Keratinocyte (primary cell): ENCODE results near the gene TMOD1. TPM values are rescaled to one million over a fixed set of nuclear protein-coding genes. Genes with fewer than 3 reads are reported as not detected.

Source experiments
- DNase-seq: peaks from one replicate; pipeline ENCODE4 v3.0.0-alpha.2; 2011; ENCODE audit warnings: low read depth, missing footprints, low spot score
- FAIRE-seq: peaks from 2 replicates; lab custom pipeline; 2011; peaks lifted over from hg19 to GRCh38; lab: Jason Lieb, UNC
- H2AFZ ChIP-seq: 2 replicates; pipeline ENCODE4 v1.6.0; 2012; ENCODE audit warnings: low read length, control low read depth, inconsistent platforms; ENCODE audit not compliant: control insufficient read depth
- H3K27ac ChIP-seq: 2 replicates; pipeline ENCODE4 v1.5.1; 2011; ENCODE audit warnings: low read length; ENCODE audit not compliant: control insufficient read depth, insufficient read depth
- H3K27me3 ChIP-seq: 3 replicates; pipeline ENCODE4 v1.6.0; 2011; ENCODE audit warnings: low read length; ENCODE audit not compliant: control insufficient read depth, insufficient read depth; ENCODE audit errors: extremely low read depth
- H3K36me3 ChIP-seq, 2 experiments: 2 replicates in 1 of 2; 3 replicates in 1 of 2; pipeline ENCODE4 v1.5.1; 2011; ENCODE audit warnings: low read length in 2 of 2, mild to moderate bottlenecking in 1 of 2; ENCODE audit not compliant: control insufficient read depth in 2 of 2, insufficient read depth in 2 of 2; ENCODE audit errors: extremely low read depth in 1 of 2
- H3K4me1 ChIP-seq: 3 replicates; pipeline ENCODE4 v1.5.1; 2011; ENCODE audit warnings: low read length; ENCODE audit not compliant: control insufficient read depth, insufficient read depth; ENCODE audit errors: extremely low read depth
- H3K4me2 ChIP-seq: 3 replicates; pipeline ENCODE4 v1.6.0; 2011; ENCODE audit warnings: low read depth, low read length; ENCODE audit not compliant: control insufficient read depth, insufficient read depth; ENCODE audit errors: extremely low read depth
- H3K4me3 ChIP-seq, 3 experiments: fragments of 200-600 bp in 1 of 3; sonication (generic) in 1 of 3; 2 replicates in 2 of 3; 3 replicates in 1 of 3; pipeline ENCODE4 v1.5.1; 2011 to 2016; ENCODE audit warnings: low read length in 3 of 3, mild to moderate bottlenecking in 3 of 3, control low read depth in 2 of 3, inconsistent platforms in 1 of 3, low read depth in 1 of 3, mixed read lengths in 1 of 3, mixed run types in 1 of 3, moderate library complexity in 1 of 3; ENCODE audit not compliant: control insufficient read depth in 2 of 3, insufficient read depth in 2 of 3; ENCODE audit errors: extremely low read depth in 1 of 3
- H3K79me2 ChIP-seq: 2 replicates; pipeline ENCODE4 v1.6.0; 2012; ENCODE audit warnings: low read length; ENCODE audit not compliant: control insufficient read depth, insufficient read depth
- H3K9ac ChIP-seq: 3 replicates; pipeline ENCODE4 v1.6.0; 2011; ENCODE audit warnings: low read length; ENCODE audit not compliant: control insufficient read depth, insufficient read depth; ENCODE audit errors: extremely low read depth
- H3K9me1 ChIP-seq: 3 replicates; pipeline ENCODE4 v1.6.0; 2011; ENCODE audit warnings: low read length; ENCODE audit not compliant: control insufficient read depth, insufficient read depth; ENCODE audit errors: extremely low read depth
- H3K9me3 ChIP-seq: 2 replicates; pipeline ENCODE4 v1.5.1; 2012; ENCODE audit warnings: low read depth, low read length; ENCODE audit not compliant: control insufficient read depth
- H4K20me1 ChIP-seq: 3 replicates; pipeline ENCODE4 v1.6.0; 2011; ENCODE audit warnings: low read length; ENCODE audit not compliant: control insufficient read depth, insufficient read depth; ENCODE audit errors: extremely low read depth
- CTCF ChIP-seq, 3 experiments: IDR thresholded peaks in 1 of 3; conservative IDR thresholded peaks in 1 of 3; optimal IDR thresholded peaks in 1 of 3; 2 replicates in 2 of 3; 3 replicates in 1 of 3; pipeline versions ENCODE3 to v1.5.1; 2011; ENCODE audit warnings: low read length in 3 of 3, mild to moderate bottlenecking in 3 of 3, moderate library complexity in 2 of 3, control low read depth in 1 of 3, inconsistent platforms in 1 of 3; ENCODE audit not compliant: insufficient read depth in 2 of 3; ENCODE audit errors: extremely low read depth in 1 of 3
- EZH2 ChIP-seq: IDR thresholded peaks from one replicate; pipeline ENCODE4 v1.6.1; 2012; ENCODE audit warnings: inconsistent platforms, mild to moderate bottlenecking, low read length, moderate library complexity
- dilution Hi-C: fragments of 300-500 bp; cut with MboI; formaldehyde crosslinking; loops from one replicate; pipeline ENCODE4 v1.7.0; 2020; ENCODE audit warnings: low sequenced_read_pairs; ENCODE audit not compliant: extremely low pct_ligation_motif_present
- polyA plus RNA-seq, 5 experiments: library from polyadenylated mRNA; depleted of rRNA in 3 of 5; stranded (reverse) in 3 of 5; stranded (forward) in 1 of 5; unstranded in 1 of 5; fragments of >200 nt; gene quantifications; 1 replicate in 1 of 5; 2 replicates in 3 of 5; 3 replicates in 1 of 5; pipeline versions ENCODE4 v1.2.1 to v1.2.3, GENCODE V29; 2011 to 2012; ENCODE audit warnings: missing spikeins in 2 of 5, low read depth in 1 of 5, low replicate concordance in 1 of 5

TMOD1 gene
- polyA plus RNA-seq, 1 donor (not counting 4 experiments of a cell fraction or from before 2014, with no cell fraction given) = not detected

GRCh38 chr9:97599314-97599846, 97.9 kb downstream of the TMOD1 start:
- H3K36me3 ChIP-seq = peaks cover 14 to 22% of the 10 kb centered on the region in 2 experiments
- DNase-seq = no peak
- dilution Hi-C loops = no loop called here

GRCh38 chr9:97600531-97601227, 99.2 kb downstream of the TMOD1 start:
- Histone ChIP-seq H3K9ac (no peak overlapping the region), H3K4me1 (no peaks in the 10 kb centered on the region), H4K20me1 (no peaks in the 10 kb centered on the region), H3K27ac (no peak overlapping the region), H3K27me3 (no peaks in the 10 kb centered on the region), H3K4me2 (no peak overlapping the region), H2AFZ (no peak overlapping the region), H3K36me3 (peaks cover 20 to 24% of the 10 kb centered on the region in 2 experiments), H3K9me3 (no peaks in the 10 kb centered on the region), H3K79me2 (no peaks in the 10 kb centered on the region), H3K9me1 (no peaks in the 10 kb centered on the region), H3K4me3 (no peak overlapping the region)
- DNase-seq (no peak), FAIRE-seq (no peak)
- dilution Hi-C loops = no loop called here
- TF ChIP-seq EZH2 (no peak), CTCF (optimal IDR thresholded peaks at IDR 0.05 in 1 of 3, IDR thresholded peaks at IDR 0.05 in 1 of 3, conservative IDR thresholded peaks at IDR 0.05 in 1 of 3; ENCODE audit: extremely low read depth in 1 of 3, insufficient read depth in 2 of 3, low read length in 3 of 3) (no peak)

More at GRCh38 chr9:97599314-97599846, 97.9 kb downstream of the TMOD1 start:
- no peaks in the 10 kb centered on the region for H3K4me1 ChIP-seq
- no peaks in the 10 kb centered on the region for H4K20me1 ChIP-seq
- no peak overlapping the region for H3K4me2 ChIP-seq
- no peaks in the 10 kb centered on the region for H3K9me3 ChIP-seq
- H3K27me3 ChIP-seq = no peaks in the 10 kb centered on the region
- no peaks in the 10 kb centered on the region for H3K9me1 ChIP-seq
- H3K4me3 ChIP-seq = no peak overlapping the region
- no peak overlapping the region for H3K9ac ChIP-seq
- TF ChIP-seq CTCF (optimal IDR thresholded peaks at IDR 0.05 in 1 of 3, IDR thresholded peaks at IDR 0.05 in 1 of 3, conservative IDR thresholded peaks at IDR 0.05 in 1 of 3; ENCODE audit: extremely low read depth in 1 of 3, insufficient read depth in 2 of 3, low read length in 3 of 3) = no peak
- TF ChIP-seq EZH2 = no peak
- no peak overlapping the region for H3K27ac ChIP-seq
- no peak overlapping the region for H2AFZ ChIP-seq
- FAIRE-seq = no peak
- H3K79me2 ChIP-seq = no peaks in the 10 kb centered on the region
